GOT3 (cell line): ENCODE data around the gene MAPKAPK3.

Experiments
- DNase-seq: peaks from one replicate; lab custom pipeline; 2025; ENCODE audit warnings: mixed read lengths; lab: John Stamatoyannopoulos, UW

MAPKAPK3 gene

GRCh38 chr3:50609071-50609762, 7.7 kb upstream of the MAPKAPK3 start:
- no peak for DNase-seq

DNA sequence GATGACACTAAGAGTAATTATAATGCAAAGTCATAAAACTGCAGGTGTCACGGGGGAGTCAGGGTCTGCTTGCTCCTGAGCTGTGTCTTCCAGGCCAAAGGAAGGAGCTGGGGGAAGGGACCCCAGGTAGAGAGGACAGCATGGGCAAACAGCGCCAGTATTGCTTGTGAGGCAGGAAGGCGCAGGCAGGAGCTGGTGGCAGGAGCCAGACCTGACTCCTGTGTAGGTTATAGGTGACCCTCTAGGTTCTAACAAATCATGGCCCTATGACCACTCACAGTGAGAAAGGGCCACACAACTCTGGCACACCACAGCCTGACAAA, 7.2 kb upstream of the MAPKAPK3 start:
- no peak for DNase-seq

DNA sequence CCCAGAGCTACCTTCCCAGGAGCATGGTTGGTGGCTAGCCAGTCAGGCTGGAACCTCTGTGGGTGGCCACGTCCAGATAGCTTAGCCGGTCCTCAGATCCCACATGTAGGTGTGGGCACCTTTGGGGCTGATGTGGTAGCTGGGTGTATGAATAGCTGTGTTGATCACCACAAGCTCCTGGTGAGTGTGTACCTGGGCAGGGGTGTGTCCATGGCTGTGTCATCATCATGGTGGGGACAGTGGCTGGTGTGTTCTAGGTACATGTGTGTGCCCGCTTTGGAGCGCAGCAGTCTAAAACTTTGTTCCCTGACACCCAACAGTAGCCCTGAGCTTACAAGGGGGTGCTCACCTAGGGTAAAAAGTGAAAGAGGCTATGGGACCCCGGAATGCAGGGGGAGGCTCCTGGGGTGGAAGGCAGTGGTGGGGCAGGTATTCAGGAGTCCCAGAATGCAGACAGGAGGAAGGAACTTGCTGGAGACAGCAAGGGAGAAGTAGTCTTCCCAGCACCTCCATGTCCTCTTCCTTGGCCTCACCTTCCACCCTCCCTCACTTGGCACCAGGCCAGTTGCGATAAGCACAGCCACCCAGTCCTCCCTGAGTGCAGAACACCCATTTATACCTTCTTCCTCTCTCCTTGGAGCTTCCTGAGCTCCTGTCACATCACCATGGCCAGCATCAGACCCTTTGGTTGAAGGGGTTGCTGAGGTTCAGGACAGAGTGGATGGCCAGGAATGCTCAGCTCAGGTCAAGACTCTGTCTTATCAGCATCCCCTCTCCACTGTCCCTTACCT, 6.6 kb upstream of the MAPKAPK3 start:
- DNase-seq: no peak

- DNase-seq: no peak
These were observed 5.9 kb upstream of the MAPKAPK3 start for GRCh38 chr3:50610992-50611463.

DNA sequence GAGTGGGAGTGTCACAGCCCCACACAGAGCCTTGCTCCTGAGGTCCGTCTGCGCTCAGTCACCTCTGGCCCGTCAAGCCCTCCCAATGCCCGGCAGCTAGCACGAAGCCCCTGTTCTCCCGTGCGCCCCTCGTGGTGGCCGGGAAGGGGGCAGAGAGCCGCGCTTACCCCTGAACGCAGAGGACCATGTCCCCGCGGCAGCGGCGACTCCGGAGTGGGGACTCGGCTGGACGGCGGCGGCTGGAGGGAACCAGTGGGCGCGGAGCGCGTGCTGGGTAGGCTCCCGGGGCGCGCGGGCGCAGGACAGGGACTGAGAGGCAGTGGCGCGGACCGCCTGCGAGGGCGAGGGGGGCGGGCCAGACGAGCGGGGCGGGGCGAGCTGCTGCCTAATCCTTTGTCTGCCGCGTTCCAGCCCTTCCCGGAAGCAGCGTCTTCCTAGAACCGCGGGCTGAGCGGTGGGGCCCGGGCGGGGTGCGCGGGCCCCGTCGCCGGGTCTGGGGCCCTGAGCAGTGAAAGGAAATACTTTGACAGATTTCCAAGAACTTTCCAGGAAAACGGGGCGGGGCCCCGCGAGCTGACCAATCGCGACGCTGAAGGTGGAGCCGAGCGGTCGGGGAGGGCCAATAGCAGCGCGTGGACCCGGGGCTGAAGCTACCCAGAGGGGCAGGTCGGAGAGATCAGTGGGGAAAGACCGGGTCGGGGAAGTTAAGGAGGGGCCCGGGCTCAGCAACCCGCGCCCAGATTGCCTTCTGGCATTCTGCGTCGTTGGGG, 5.3 kb upstream of the MAPKAPK3 start, which contains the start of gene CISH:
Gene CISH (minus strand): TSS at position 311 of the 770 bp plus-strand sequence. CDS start 124 bp downstream, at position 187.
- peak; percentile 94 for DNase-seq

DNA sequence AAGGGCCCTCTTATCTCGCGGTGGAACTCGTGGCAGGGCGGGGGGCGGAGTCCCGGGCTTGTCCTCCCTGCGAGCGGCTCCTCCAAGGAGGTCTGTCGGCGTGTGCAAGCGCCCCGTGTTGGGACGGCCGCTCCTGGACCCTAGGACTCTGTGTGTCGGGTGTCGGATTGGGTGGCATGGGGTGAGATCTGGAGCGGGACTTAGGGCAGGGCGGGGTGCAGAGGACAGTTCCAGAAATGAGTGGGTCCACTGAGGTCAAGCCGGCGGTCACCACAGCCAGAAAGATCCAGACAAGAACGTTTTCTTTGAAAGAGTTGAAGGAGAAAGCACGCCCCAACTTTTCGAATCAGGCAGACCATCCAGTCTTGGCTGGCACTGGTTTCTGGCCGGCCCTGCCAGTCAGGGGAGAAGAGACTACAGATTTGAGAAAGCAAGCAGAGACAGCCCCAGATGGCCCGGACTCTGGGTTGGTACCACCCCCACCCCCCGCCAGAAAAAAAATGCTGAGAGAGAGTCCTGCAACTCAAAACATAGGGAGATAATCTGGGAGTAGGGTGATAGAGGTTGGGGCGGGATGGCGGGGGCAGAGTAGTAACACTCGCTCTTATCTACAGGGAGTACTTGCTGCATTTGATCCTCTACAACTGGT, 4.6 kb upstream of the MAPKAPK3 start:
- DNase-seq: no peak

DNA sequence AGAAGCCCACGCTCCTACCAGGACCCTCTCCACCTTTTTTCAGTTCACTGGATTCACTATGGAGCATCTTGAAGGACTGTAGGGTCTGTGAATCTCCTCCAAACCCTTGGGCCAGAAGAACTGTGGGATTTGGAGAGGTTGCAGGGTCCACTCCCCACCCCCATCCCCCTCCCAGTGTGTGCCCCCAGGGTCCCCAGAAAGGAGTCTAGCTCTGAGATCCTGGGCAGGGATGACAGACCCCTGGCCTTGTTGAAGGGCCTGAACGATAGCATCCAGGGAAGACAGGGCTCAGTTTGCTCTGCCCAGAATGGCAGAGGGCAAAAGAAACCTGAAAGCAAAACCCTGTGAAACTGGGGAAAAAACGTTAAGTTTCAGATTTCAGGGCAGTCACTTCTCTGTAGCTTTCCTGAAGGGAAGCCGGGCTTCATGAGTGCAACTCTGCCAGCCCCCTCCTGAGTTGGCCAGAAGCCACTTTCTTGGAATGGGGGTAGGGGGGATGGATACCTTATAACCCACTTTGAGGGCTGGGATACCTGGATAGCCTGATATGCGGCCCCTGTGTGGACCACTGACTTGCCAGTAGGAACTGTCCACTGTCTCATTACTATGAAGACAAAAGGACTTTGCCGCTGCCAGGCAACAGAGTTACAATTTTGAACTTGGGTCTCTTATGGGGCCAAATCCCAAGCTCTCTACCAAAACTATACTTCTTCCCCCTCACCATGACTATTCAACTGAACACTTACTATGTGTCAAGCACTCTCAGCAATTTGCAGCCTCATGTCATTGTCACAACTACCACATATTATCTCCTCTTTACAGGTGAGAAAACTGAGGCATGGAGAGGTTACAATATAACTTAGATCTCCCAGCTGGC, 3.7 kb upstream of the MAPKAPK3 start:
- DNase-seq: no peak

DNA sequence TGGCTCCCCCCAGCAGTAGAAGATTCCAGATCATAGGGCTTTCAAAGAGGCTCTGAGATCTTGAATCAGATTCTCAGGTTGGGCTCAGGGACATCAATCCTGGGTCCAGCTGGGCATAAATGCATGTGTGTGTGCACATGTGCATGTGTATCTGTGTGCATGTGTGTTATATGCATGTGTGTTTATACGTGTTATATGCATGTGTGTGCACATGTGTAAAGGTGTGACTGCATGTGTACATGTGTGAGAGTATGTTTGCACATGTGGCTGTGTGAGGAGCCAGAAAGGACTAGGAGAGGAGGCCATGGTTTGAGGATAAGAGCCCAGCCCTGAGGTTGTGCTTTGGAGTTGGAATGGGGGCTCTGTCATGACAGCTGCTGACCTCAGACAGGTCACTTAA, 1.8 kb upstream of the MAPKAPK3 start:
- DNase-seq: no peak

GRCh38 chr3:50616003-50616769, 765 bp upstream of the MAPKAPK3 start:
- DNase-seq: no peak

GRCh38 chr3:50616770-50617095, 218 bp upstream of the MAPKAPK3 start:
- DNase-seq: peak; percentile 51

GRCh38 chr3:50617911-50618481, 1.0 kb downstream of the MAPKAPK3 start:
- DNase-seq: no peak

DNA sequence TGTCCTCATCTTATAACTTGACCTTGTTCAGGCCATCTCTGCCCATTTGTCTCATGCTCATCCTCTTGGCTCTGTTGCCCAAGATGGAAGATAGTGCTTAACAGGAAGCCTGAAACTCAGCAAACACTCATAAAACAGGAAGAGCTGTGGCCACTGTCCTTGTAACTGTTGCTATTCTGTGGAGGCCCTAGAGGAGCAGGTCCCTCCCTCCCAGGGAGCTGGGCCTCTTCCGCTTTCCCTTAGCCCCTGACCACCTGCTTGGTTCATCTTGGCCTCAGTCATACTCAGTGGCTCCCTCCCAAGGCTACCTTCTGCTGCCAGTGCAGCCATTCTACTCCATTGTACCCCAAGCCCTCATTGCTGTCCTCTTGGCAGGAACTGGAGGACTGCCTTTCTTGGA, 3.5 kb downstream of the MAPKAPK3 start:
- no peak for DNase-seq

GRCh38 chr3:50620820-50621219, 3.9 kb downstream of the MAPKAPK3 start:
- DNase-seq: no peak

DNA sequence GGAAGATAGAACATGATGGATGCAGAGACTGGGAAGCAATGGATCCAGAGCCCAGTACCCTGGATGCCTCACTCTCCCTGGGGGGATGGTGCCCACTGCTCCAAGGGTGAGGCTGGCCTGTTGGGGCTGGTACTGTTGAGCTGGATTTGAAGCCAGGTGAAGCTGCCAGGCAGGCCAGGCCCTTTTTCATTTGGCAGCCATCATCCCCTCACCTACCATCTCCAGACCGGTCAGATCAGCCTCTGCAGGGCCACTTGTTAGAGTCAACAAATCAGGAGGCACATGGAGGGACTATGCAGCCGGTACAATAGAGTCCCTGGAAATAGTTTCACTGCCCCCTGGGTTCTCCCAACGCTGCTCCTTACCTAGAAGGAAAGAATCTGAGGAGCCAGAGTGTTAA, 5.9 kb downstream of the MAPKAPK3 start:
- DNase-seq: no peak

- DNase-seq: no peak
These were observed 7.0 kb downstream of the MAPKAPK3 start for GRCh38 chr3:50623840-50624474.

- DNase-seq: no peak
These were observed 7.7 kb downstream of the MAPKAPK3 start for GRCh38 chr3:50624634-50625033.

GRCh38 chr3:50625231-50626182, 8.6 kb downstream of the MAPKAPK3 start:
- DNase-seq: no peak

GRCh38 chr3:50626401-50626800, 9.4 kb downstream of the MAPKAPK3 start:
- DNase-seq: no peak
